HCT116 (cell line): ENCODE measurements around the gene KIN. TPM values are rescaled to one million over a fixed set of nuclear protein-coding genes. Genes with fewer than 3 reads are reported as not detected.

ENCODE experiments used
- ATAC-seq: fragments of 200-7000 bp; cut with Tn5 transposase; 2 replicates; pipeline ENCODE4 v1.9.1; 2020; ENCODE audit warnings: mild to moderate bottlenecking, moderate library complexity
- BruUV-seq: library from RNA; stranded (reverse); fragments of 400-500 nt; replicated peaks from 2 replicates; lab custom pipeline; 2021; lab: Mats Ljungman, UMichigan
- CTCF ChIA-PET: fragments of 300-600 bp; sonication (Branson Sonifier 250); formaldehyde crosslinking; loops from one replicate; lab custom pipeline; 2021; ENCODE audit warnings: antibody characterized with exemption; lab: Charles Lee
- POLR2A ChIA-PET: fragments of 300-600, 350-600 bp; sonication (Branson Sonifier 250); formaldehyde crosslinking; loops from one replicate; lab custom pipeline; 2021; ENCODE audit warnings: antibody characterized with exemption; lab: Charles Lee
- RAD21 ChIA-PET, 2 experiments: fragments of 300-600 bp; sonication (Branson Sonifier 250); formaldehyde crosslinking; loops; one replicate each; lab custom pipeline; 2023; ENCODE audit warnings: low total read pairs in 2 of 2; ENCODE audit not compliant: uncharacterized antibody in 2 of 2, unreplicated experiment in 2 of 2, low non-redundant PET in 1 of 2; lab: Charles Lee
- DNase-seq: peaks from one replicate; pipeline ENCODE4 v3.0.0-alpha.2; 2010; ENCODE audit warnings: low read depth, low spot score
- H2AFZ ChIP-seq: fragments of 200-600 bp; shearing (Covaris generic), sonication (generic); 2 replicates; pipeline ENCODE4 v1.6.1; 2017; ENCODE audit warnings: low read depth, mixed run types, mixed read lengths, antibody characterized with exemption, low read length; ENCODE audit not compliant: poor library complexity, severe bottlenecking
- H3K27ac ChIP-seq: 2 replicates; pipeline ENCODE4 v1.5.1; 2012; ENCODE audit warnings: low read depth, low read length
- H3K27me3 ChIP-seq: fragments of 200-600 bp; sonication (generic); 2 replicates; pipeline ENCODE4 v1.6.1; 2016; ENCODE audit warnings: mixed run types, low read length, mixed read lengths; ENCODE audit not compliant: insufficient read depth
- H3K36me3 ChIP-seq, 2 experiments: fragments of 200-500 bp in 1 of 2; fragments of 200-600 bp in 1 of 2; sonication (Bioruptor generic) in 1 of 2; sonication (generic) in 1 of 2; 2 replicates each; pipeline versions ENCODE4 v1.5.1 to v1.6.1; 2014 to 2016; ENCODE audit warnings: low read length in 2 of 2, inconsistent platforms in 1 of 2, mixed read lengths in 1 of 2, mixed run types in 1 of 2; ENCODE audit not compliant: insufficient read depth in 2 of 2, control insufficient read depth in 1 of 2
- H3K4me1 ChIP-seq, 2 experiments: fragments of 200-600 bp in 1 of 2; sonication (generic) in 1 of 2; 2 replicates each; pipeline versions ENCODE4 v1.5.1 to v1.6.1; 2012 to 2017; ENCODE audit warnings: low read length in 2 of 2, inconsistent platforms in 1 of 2, mild to moderate bottlenecking in 1 of 2, mixed read lengths in 1 of 2, mixed run types in 1 of 2, moderate library complexity in 1 of 2; ENCODE audit not compliant: insufficient read depth in 2 of 2, control insufficient read depth in 1 of 2
- H3K4me2 ChIP-seq: fragments of 200-600 bp; sonication (generic); 2 replicates; pipeline ENCODE4 v1.6.1; 2017; ENCODE audit warnings: mixed run types, low read length, mixed read lengths
- H3K4me3 ChIP-seq, 2 experiments: fragments of 200-600 bp in 1 of 2; sonication (generic) in 1 of 2; replicated peaks in 1 of 2; 2 replicates each; pipeline ENCODE4 v1.5.1; 2011 to 2016; ENCODE audit warnings: low read length in 2 of 2, control low read depth in 1 of 2, low read depth in 1 of 2, mild to moderate bottlenecking in 1 of 2, mixed read lengths in 1 of 2, mixed run types in 1 of 2
- H3K79me2 ChIP-seq: fragments of 200-600 bp; sonication (generic); 2 replicates; pipeline ENCODE4 v1.6.1; 2017; ENCODE audit warnings: mild to moderate bottlenecking, mixed run types, low read length, moderate library complexity, mixed read lengths; ENCODE audit not compliant: insufficient read depth
- H3K9ac ChIP-seq: fragments of 200-600 bp; sonication (generic); 2 replicates; pipeline ENCODE4 v1.6.1; 2016; ENCODE audit warnings: low read length, mixed read lengths
- H3K9me2 ChIP-seq: fragments of 200-600 bp; sonication (generic), shearing (Covaris generic); 2 replicates; pipeline ENCODE4 v1.6.1; 2017; ENCODE audit warnings: mixed run types, mild to moderate bottlenecking, moderate library complexity; ENCODE audit not compliant: insufficient read depth
- H3K9me3 ChIP-seq, 2 experiments: fragments of 200-500 bp in 1 of 2; fragments of 200-600 bp in 1 of 2; sonication (Bioruptor generic) in 1 of 2; sonication (generic) in 1 of 2; 2 replicates each; pipeline ENCODE4 v1.6.1; 2014 to 2017; ENCODE audit warnings: low read length in 2 of 2, mixed read lengths in 2 of 2, inconsistent platforms in 1 of 2, low read depth in 1 of 2, mild to moderate bottlenecking in 1 of 2, mixed run types in 1 of 2, moderate library complexity in 1 of 2; ENCODE audit not compliant: control insufficient read depth in 1 of 2, insufficient read depth in 1 of 2
- H4K20me1 ChIP-seq: fragments of 200-600 bp; sonication (generic), shearing (Covaris generic); 2 replicates; pipeline ENCODE4 v1.6.1; 2017; ENCODE audit warnings: mixed run types, mild to moderate bottlenecking, moderate library complexity; ENCODE audit not compliant: insufficient read depth
- ATF3 ChIP-seq: IDR thresholded peaks from 2 replicates; pipeline ENCODE4 v1.6.1; 2012
- CBX3 ChIP-seq: IDR thresholded peaks from 2 replicates; pipeline ENCODE4 v1.6.1; 2012; ENCODE audit warnings: low read depth
- ELF1 ChIP-seq: IDR thresholded peaks from 2 replicates; pipeline ENCODE4 v1.6.1; 2012; ENCODE audit warnings: low read depth, borderline replicate concordance
- EZH2 ChIP-seq: fragments of 200-600 bp; sonication (generic); IDR thresholded peaks from 2 replicates; pipeline ENCODE4 v1.6.1; 2017; ENCODE audit warnings: antibody characterized with exemption, mixed run types
- EZH2phosphoT487 ChIP-seq: fragments of 200-600 bp; IDR thresholded peaks from 2 replicates; pipeline ENCODE4 v1.6.1; 2018; ENCODE audit warnings: antibody characterized with exemption, borderline replicate concordance
- FOSL1 ChIP-seq: IDR thresholded peaks from 2 replicates; pipeline ENCODE4 v1.6.1; 2012; ENCODE audit warnings: low read depth
- JUND ChIP-seq: IDR thresholded peaks from 2 replicates; pipeline ENCODE4 v1.6.1; 2012
- POLR2A ChIP-seq: IDR thresholded peaks from 2 replicates; pipeline ENCODE4 v1.7.0; 2011; ENCODE audit warnings: borderline replicate concordance; ENCODE audit not compliant: insufficient read depth, insufficient read length; ENCODE audit errors: extremely low read depth
- POLR2AphosphoS5 ChIP-seq: IDR thresholded peaks from 2 replicates; pipeline ENCODE4 v1.6.1; 2011; ENCODE audit warnings: mild to moderate bottlenecking, low read depth, low read length, moderate library complexity
- RAD21 ChIP-seq: IDR thresholded peaks from 2 replicates; pipeline ENCODE4 v1.6.1; 2012; ENCODE audit warnings: low read depth, mild to moderate bottlenecking
- SRF ChIP-seq: IDR thresholded peaks from 2 replicates; pipeline ENCODE4 v1.6.1; 2012; ENCODE audit warnings: low read depth
- TCF7L2 ChIP-seq: IDR thresholded peaks from 2 replicates; pipeline ENCODE4 v1.7.0; 2011; ENCODE audit warnings: borderline replicate concordance, inconsistent platforms; ENCODE audit not compliant: insufficient read depth, insufficient read length; ENCODE audit errors: extremely low read depth
- intact Hi-C: fragments of 100-400 bp; cut with micrococcal nuclease; formaldehyde crosslinking; loops from 2 replicates; pipeline ENCODE4 v1.10.0; 2022
- total RNA-seq: library from RNA; stranded (reverse); gene quantifications from one replicate; pipeline ENCODE4 v1.2.1, GENCODE V29; 2021; ENCODE audit not compliant: unreplicated experiment

Gene KIN
- total RNA-seq, 1 experiment from 2014 or later, result 13.6 TPM

DNA sequence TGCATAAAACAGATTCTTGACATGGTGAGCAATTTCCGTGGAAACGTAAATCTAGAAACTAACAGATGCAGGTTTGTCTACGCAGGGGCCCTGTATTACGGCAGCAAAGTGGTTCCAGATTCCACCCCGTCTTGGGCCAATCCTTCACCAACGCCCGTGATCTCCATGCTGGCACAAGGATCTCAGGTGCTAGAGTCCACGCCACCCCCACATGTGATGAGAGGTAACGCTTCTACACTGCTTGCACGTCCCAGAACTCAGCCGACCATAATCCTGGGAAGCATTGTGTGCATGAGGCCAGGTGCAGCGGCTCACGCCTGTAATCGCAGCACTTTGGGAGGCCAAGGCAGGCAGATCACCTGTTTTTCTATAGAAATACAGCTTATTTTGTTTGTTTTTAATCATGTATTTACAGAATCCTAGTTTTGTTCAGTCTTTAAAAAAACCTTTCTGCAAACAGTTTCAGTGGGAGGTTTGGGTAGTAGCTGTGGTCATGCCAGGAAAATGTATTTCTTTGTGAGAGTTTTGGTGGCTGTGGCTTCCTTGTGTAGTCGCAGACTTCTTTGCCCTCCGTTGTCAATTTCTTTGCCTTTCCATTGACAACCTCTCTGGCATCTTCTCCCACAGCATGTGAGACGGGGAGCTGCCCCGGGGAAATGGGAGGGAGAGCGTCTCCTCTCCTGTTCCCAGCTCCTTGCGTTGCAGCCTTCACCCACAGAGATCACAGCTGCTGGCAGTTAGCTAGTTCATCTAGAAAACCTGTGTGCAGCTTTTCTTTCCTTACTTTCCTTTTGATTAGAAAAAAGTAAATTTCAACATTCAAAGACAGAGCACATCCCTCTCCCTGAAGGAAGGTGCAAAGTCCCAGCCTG, 49.0 kb downstream of the KIN start:
- H3K4me2 ChIP-seq, result no peak overlapping the region
- TF ChIP-seq POLR2A, result no peak
- TF ChIP-seq ELF1, result no peak
- no peak for TF ChIP-seq EZH2phosphoT487
- TF ChIP-seq RAD21, result no peak
- TF ChIP-seq EZH2, result no peak
- no peak for TF ChIP-seq POLR2AphosphoS5
- no peak for TF ChIP-seq CBX3
- TF ChIP-seq SRF, result no peak
- no peak for TF ChIP-seq ATF3
- no peak for TF ChIP-seq TCF7L2
- TF ChIP-seq JUND, result no peak
- no peak for TF ChIP-seq FOSL1
- TF ChIP-seq, all 23 proteins: peak for 0
- BruUV-seq, result no TSS peak
- Histone ChIP-seq H3K9me2 (no peaks in the 10 kb centered on the region), H3K27me3 (no peaks in the 10 kb centered on the region), H3K79me2 (no peaks in the 10 kb centered on the region), H3K4me1 (no peaks in the 10 kb centered on the region), H4K20me1 (no peaks in the 10 kb centered on the region), H3K9me3 (no peaks in the 10 kb centered on the region), H3K9ac (no peak overlapping the region), H3K36me3 (no peaks in the 10 kb centered on the region), H2AFZ (no peak overlapping the region), H3K27ac (no peak overlapping the region), H3K4me3 (no peak overlapping the region)
- RAD21 ChIA-PET, result no interaction called here
- ATAC-seq (no peak), DNase-seq (no peak)
- intact Hi-C loops, result no loop called here
- CTCF ChIA-PET, result interaction anchor here (0.9 to 1.2 kb wide), 2 partner anchors 18 to 52 kb away, joined by 3 read pairs; no protein-coding TSS in a partner anchor
- POLR2A ChIA-PET, result no interaction called here
